ENCODE data around the gene RRN3.
"Not testable (repeated sequence)": the region's sequence is repeated elsewhere in the genome, so short reads cannot be mapped to it uniquely, and the experiment has no call there.

RRN3 gene

GRCh38 chr16:15130943-15131700, 37.0 kb upstream of the RRN3 start:
- not testable (repeated sequence) for H3K4me1 Mint-ChIP-seq (ENCODE audit: low read depth); H3K9me3 Mint-ChIP-seq; H3K27ac Mint-ChIP-seq; H3K36me3 Mint-ChIP-seq (ENCODE audit: low read depth); H3K4me3 Mint-ChIP-seq; H3K27me3 Mint-ChIP-seq (ENCODE audit: low read depth); DNase-seq (ENCODE audit: low spot score)

GRCh38 chr16:15130256-15130932, 36.3 kb upstream of the RRN3 start:
- not testable (repeated sequence) for H3K4me3 Mint-ChIP-seq; H3K36me3 Mint-ChIP-seq (ENCODE audit: low read depth); H3K27me3 Mint-ChIP-seq (ENCODE audit: low read depth); H3K9me3 Mint-ChIP-seq; DNase-seq (ENCODE audit: low spot score); H3K4me1 Mint-ChIP-seq (ENCODE audit: low read depth); H3K27ac Mint-ChIP-seq

- not testable (repeated sequence) for H3K4me3 Mint-ChIP-seq; H3K9me3 Mint-ChIP-seq; H3K36me3 Mint-ChIP-seq (ENCODE audit: low read depth); H3K27me3 Mint-ChIP-seq (ENCODE audit: low read depth); H3K4me1 Mint-ChIP-seq (ENCODE audit: low read depth); DNase-seq (ENCODE audit: low spot score); H3K27ac Mint-ChIP-seq
These were observed 33.8 kb upstream of the RRN3 start for GRCh38 chr16:15127641-15128425.

GRCh38 chr16:15100372-15100987, 6.4 kb upstream of the RRN3 start:
- not testable (repeated sequence) for H3K36me3 Mint-ChIP-seq (ENCODE audit: low read depth); DNase-seq (ENCODE audit: low spot score); H3K27ac Mint-ChIP-seq; H3K9me3 Mint-ChIP-seq; H3K27me3 Mint-ChIP-seq (ENCODE audit: low read depth); H3K4me1 Mint-ChIP-seq (ENCODE audit: low read depth); H3K4me3 Mint-ChIP-seq

GRCh38 chr16:15099366-15099909, 5.4 kb upstream of the RRN3 start:
- DNase-seq (ENCODE audit: low spot score); H3K4me3 Mint-ChIP-seq; H3K27ac Mint-ChIP-seq; H3K27me3 Mint-ChIP-seq (ENCODE audit: low read depth); H3K36me3 Mint-ChIP-seq (ENCODE audit: low read depth); H3K4me1 Mint-ChIP-seq (ENCODE audit: low read depth); H3K9me3 Mint-ChIP-seq: not testable (repeated sequence)

GRCh38 chr16:15096583-15096972, 2.5 kb upstream of the RRN3 start:
- H3K4me3 Mint-ChIP-seq; H3K9me3 Mint-ChIP-seq; H3K36me3 Mint-ChIP-seq (ENCODE audit: low read depth); DNase-seq (ENCODE audit: low spot score); H3K27ac Mint-ChIP-seq; H3K27me3 Mint-ChIP-seq (ENCODE audit: low read depth): not testable (repeated sequence)
- H3K4me1 Mint-ChIP-seq (ENCODE audit: low read depth): peaks cover 11% of the 10 kb centered on the region

- peak overlapping the region; percentile 97 for H3K4me3 Mint-ChIP-seq
- DNase-seq (ENCODE audit: low spot score); H3K27me3 Mint-ChIP-seq (ENCODE audit: low read depth); H3K9me3 Mint-ChIP-seq: not testable (repeated sequence)
- peaks cover 11% of the 10 kb centered on the region for H3K36me3 Mint-ChIP-seq (ENCODE audit: low read depth)
- H3K27ac Mint-ChIP-seq: peak overlapping the region; percentile 95
- peaks cover 12% of the 10 kb centered on the region for H3K4me1 Mint-ChIP-seq (ENCODE audit: low read depth)
These were observed 509 bp downstream of the RRN3 start for GRCh38 chr16:15093571-15093954.

- not testable (repeated sequence) for H3K27ac Mint-ChIP-seq; H3K27me3 Mint-ChIP-seq (ENCODE audit: low read depth); H3K9me3 Mint-ChIP-seq; DNase-seq (ENCODE audit: low spot score); H3K4me3 Mint-ChIP-seq
- H3K36me3 Mint-ChIP-seq (ENCODE audit: low read depth): peaks cover 15% of the 10 kb centered on the region
- peaks cover 12% of the 10 kb centered on the region for H3K4me1 Mint-ChIP-seq (ENCODE audit: low read depth)
These were observed 3.3 kb downstream of the RRN3 start for GRCh38 chr16:15090663-15091269.

- not testable (repeated sequence) for DNase-seq (ENCODE audit: low spot score); H3K4me3 Mint-ChIP-seq; H3K27me3 Mint-ChIP-seq (ENCODE audit: low read depth); H3K9me3 Mint-ChIP-seq; H3K27ac Mint-ChIP-seq; H3K4me1 Mint-ChIP-seq (ENCODE audit: low read depth)
- peaks cover 44% of the 10 kb centered on the region for H3K36me3 Mint-ChIP-seq (ENCODE audit: low read depth)
These were observed 11.3 kb downstream of the RRN3 start for GRCh38 chr16:15082788-15083187.

GRCh38 chr16:15080883-15081282, 13.2 kb downstream of the RRN3 start:
- not testable (repeated sequence) for H3K4me1 Mint-ChIP-seq (ENCODE audit: low read depth); H3K27me3 Mint-ChIP-seq (ENCODE audit: low read depth); H3K4me3 Mint-ChIP-seq; H3K27ac Mint-ChIP-seq; H3K9me3 Mint-ChIP-seq; DNase-seq (ENCODE audit: low spot score)
- H3K36me3 Mint-ChIP-seq (ENCODE audit: low read depth): peaks cover 55% of the 10 kb centered on the region

GRCh38 chr16:15076161-15076560, 17.9 kb downstream of the RRN3 start:
- not testable (repeated sequence) for H3K4me1 Mint-ChIP-seq (ENCODE audit: low read depth); H3K4me3 Mint-ChIP-seq; H3K27me3 Mint-ChIP-seq (ENCODE audit: low read depth); DNase-seq (ENCODE audit: low spot score); H3K9me3 Mint-ChIP-seq
- Mint-ChIP-seq H3K36me3 (ENCODE audit: low read depth) (peaks cover 52% of the 10 kb centered on the region), H3K27ac (peak overlapping the region; percentile 26)

GRCh38 chr16:15073101-15073500, 21.0 kb downstream of the RRN3 start:
- Mint-ChIP-seq H3K36me3 (ENCODE audit: low read depth) (peaks cover 55% of the 10 kb centered on the region), H3K9me3 (no peaks in the 10 kb centered on the region), H3K27ac (no peak overlapping the region), H3K4me3 (no peak overlapping the region), H3K27me3 (ENCODE audit: low read depth) (no peaks in the 10 kb centered on the region), H3K4me1 (ENCODE audit: low read depth) (peaks cover 5% of the 10 kb centered on the region)
- DNase-seq (ENCODE audit: low spot score): no peak

- not testable (repeated sequence) for H3K4me1 Mint-ChIP-seq (ENCODE audit: low read depth); H3K27me3 Mint-ChIP-seq (ENCODE audit: low read depth); DNase-seq (ENCODE audit: low spot score); H3K27ac Mint-ChIP-seq; H3K4me3 Mint-ChIP-seq; H3K9me3 Mint-ChIP-seq
- H3K36me3 Mint-ChIP-seq (ENCODE audit: low read depth): peaks cover 46% of the 10 kb centered on the region
These were observed 21.9 kb downstream of the RRN3 start for GRCh38 chr16:15071916-15072769.
